Effector CD8-positive, alpha-beta T cell (primary cell): ENCODE data around the gene RBM18.

Experiments
- DNase-seq: peaks from one replicate; lab custom pipeline; 2025; lab: John Stamatoyannopoulos, UW

RBM18 gene

DNA sequence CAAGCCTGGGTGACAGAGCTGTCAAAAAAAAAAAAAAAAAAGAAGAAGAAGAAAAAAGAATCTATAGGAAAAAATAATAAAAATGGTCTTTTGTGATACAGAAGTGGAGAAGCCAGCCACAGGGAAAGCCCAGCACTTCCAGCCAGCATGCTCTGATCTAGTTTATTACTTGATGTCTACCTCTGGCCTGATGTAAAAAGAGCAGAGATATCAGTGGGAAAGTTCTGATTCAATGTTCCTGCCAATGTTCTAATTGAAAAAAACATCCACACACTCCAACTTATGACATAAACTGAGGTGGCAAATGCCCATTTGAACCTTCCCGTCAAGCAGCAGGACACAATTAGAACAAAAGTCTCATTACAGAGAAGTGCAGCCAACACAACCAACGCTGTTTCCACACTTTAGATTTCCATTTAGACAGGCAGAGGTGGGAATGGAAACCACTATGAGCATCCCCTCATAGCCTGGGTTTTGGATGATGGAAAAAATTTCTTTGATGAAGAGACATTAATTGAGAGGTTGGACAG, 5.7 kb downstream of the RBM18 start:
- DNase-seq: no peak

DNA sequence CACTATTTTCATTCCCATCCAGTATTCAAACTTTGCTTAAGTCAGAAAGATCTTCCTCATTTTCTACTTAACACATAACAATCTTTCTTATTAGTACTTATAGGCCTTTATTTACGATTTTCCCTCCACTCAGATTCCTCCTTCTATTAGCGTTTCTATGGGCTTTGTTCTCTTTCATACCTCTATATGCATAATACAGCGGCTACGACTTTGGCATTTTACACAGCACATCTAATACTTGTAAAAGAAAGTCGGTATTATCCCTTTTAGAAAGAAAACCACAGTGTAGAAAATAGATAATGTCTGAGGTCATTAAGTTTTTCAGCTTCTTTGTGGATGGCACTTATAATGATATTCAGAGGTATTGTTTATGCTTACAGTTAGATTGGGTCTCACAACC, 8.4 kb downstream of the RBM18 start:
- DNase-seq: no peak

DNA sequence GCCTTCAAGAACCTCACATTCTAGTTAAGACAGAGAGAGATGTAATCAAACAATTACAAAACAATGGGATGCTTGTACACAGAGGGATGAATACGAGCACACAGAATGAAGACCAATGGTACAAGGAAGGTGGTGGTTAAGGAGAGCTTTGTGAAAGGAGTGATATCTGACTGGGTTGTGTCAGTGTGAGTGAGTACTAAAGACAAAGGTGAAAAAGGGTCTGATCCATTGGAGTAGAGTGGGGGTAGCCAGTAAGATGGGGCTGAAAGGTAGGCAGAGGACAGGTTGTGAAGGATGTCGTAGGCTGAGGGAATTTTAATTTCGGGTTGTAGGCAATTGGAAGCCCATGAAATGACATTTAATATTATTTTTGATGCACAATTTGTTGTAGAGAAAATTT, 9.9 kb downstream of the RBM18 start:
- DNase-seq: no peak

DNA sequence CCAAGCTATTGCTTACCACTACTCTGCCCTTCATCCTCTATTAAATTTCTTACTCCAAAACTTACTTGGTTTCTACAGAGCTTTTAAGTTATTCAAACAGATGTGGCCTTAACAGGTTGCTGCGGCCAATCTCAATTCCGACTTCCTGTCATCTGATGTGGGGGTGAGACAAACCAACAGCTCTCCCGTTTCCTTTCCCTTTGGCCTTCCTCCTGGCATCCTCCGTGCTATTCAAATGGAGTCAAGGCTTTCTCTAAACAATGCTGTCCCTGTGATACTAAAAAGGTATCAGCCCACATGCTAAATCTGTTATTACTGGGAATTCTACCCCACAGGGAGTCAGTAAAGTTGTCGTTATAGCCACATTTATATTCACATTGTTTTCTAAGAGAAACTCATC, 11.8 kb downstream of the RBM18 start:
- no peak for DNase-seq

DNA sequence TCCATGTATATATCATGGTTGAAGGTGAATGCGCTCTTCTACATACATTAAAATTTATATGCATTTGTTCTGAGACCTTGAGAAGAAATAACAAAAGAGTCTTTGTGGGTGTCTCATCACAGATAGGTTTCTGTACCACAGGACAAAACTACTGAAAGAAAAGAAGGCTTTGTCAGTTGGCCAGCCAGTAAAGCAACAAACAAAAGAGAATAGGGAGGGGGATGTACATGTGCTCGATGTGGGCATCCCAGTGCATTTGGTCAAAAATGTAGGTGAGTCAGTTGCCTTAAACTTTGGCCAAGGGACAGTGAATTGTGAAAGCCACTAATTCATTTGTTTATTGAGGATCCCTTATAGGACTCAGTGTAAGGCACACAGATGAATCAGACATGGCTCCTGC, 13.3 kb downstream of the RBM18 start:
- no peak for DNase-seq

DNA sequence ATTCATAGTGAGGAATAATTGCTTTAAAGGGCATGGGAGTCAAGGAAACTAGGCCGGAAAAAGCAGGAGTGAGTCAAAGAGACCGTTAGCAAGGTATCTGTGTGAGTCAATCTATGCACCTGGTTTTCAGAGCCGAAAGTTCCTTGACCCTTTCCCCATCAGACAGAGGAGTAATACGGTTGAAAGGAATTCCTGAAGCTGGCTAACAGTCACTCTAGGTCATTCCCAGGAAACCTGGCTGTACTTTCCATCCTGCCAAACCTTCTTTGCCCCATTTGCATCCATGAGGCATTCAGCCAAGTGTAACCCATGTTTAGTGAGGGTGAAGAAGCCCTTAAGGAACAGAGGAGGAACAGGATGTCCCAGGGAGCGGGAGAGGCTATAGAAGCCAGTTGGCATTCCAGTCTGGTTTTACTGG, 16.2 kb downstream of the RBM18 start:
- no peak for DNase-seq

DNA sequence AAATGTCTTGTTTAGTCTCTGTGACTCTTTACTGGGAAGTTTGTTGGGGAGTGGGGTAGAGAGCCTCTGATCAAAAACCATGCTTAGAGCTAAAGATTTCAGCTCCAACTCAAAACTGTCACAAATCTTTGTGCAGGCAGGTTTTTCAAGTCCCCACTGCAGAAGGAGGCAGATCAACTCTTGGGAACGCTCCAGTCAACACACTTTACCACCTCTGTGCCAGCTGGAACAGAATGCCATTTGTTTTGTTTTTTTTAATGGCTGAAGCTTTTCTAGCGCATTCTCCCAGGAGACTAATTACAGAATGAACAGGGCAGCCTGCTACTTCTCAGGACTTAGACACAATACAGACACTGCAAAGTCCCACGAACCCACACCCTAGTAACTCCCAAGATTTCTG, 18.0 kb downstream of the RBM18 start:
- no peak for DNase-seq

DNA sequence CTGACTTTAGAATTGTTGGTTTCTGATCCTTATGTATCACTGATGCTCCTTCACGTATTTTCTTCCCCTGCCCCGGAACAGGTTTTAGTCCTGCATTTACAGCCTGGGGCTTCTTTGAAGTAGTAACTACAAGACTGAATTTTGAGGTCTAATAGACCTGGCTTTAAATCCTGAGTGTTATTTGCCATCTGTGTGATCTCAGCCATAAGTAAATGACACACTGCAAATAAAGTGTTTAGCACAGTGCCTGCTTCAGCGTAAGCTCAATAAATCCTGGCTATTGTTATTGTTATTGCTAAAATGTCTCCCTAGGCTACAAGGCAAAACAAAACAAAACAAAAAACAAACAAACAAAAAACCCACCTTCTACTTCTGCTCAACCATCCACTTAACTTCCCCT, 20.3 kb downstream of the RBM18 start:
- DNase-seq: no peak

DNA sequence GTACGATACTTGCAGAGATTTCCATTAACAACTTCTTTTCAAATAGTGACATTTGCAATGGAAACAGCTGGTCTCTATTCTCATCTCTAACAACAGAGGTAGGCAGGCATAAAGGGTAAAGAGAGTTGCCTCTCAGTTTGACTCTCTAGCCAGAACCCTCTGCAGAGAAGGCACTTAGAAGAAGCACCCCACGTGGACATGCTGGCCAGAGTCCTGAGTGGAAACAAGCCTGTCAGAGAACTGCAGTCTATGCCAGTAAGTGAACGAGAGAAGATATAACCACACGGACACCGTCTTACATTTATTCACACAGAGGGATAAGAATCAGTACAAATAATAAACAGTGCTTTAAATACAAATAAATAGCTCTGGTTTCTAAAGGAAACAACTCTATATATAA, 24.9 kb downstream of the RBM18 start:
- no peak for DNase-seq

DNA sequence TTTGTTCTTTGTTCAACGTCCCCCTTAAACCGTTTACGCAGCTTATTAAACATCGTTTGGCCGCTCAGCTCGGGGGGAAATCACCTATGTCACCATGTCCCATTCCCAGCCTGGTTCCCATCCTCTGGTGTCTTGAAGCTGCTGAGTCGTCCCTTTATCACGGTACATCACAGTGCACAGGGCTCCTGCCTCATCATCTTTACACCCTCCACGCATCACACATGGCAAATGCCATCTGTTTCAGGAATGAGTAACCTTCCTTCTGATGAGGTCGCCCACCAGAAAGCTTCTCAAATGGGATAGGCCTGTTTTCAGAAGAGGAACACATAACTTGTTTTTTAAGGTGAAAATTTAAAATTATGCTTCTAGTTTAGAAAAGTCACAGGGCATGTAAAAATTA, 28.0 kb downstream of the RBM18 start:
- DNase-seq: no peak

DNA sequence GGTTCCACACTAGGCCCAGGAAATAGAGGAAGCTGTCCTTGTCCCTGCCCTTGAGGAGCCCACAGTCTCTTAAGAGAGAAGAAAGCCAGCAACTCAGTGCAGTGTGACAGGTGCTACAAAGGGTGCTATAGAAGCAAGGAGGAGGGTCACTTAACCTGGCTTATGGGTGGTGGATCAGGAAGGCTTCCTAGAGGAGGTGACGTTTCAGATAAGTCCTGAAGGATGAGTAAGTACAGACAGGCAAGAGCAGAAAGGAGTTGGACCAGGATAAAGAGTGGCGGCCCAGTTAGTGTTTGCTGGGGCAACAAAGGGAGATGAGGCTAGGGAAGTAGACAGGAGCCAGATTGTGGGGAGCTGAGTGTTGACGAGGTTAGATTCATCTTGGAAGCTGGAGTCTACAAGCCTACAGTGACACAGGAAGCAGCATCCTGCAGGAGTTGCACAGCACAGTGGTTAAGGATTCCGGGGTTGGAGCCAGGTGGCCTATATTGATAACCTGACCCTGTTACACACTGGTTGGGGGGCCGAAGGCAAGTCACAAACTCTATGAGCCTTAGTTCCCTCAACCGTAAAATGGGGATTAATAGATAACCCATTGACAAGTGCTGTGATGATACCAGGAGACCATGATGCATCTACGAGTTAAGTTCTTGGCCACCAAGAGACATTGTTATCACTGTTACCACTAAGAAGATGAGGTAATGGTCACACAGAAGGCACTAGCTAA, 30.5 kb downstream of the RBM18 start:
- DNase-seq: no peak

DNA sequence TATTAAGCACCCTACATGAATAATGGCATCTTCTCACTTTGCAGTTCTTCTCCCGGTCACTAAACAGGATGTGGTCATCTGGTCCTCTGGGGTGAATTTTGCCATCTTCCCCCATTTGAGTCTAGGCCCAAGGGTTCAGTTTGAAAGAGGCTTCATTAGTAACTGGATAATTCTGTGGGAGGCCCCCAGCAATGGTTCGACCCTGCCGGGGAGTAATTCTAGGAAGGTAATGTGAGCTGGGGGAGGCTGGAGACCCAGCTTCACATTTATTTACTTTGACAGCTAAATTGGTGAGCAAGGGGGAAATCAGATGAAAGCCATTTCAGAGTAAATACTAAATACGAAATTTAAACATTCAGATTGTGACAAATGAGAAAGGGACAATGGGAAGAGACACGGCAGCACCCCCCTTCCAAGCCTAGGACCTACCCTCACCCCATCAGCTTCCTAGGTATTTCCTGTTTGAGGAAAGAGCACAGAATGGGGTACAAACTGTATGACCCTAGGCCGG, 31.8 kb downstream of the RBM18 start:
- no peak for DNase-seq

DNA sequence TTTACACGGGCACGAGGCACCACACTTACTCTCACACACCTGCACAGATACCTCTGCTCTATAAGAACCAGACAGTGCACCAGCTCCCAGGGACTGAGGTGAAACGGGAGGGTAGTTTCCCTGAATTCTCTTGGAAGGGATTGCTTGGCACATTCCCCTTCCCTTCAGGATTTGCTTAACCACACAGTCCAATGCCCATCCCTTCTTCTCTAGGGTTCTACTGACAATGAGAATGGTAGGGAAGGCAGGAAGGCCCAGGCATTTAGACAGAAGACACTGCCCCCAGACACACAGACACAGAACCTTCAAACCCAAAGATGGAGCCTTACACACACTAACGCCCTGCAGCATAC, 35.2 kb downstream of the RBM18 start:
- DNase-seq: no peak

DNA sequence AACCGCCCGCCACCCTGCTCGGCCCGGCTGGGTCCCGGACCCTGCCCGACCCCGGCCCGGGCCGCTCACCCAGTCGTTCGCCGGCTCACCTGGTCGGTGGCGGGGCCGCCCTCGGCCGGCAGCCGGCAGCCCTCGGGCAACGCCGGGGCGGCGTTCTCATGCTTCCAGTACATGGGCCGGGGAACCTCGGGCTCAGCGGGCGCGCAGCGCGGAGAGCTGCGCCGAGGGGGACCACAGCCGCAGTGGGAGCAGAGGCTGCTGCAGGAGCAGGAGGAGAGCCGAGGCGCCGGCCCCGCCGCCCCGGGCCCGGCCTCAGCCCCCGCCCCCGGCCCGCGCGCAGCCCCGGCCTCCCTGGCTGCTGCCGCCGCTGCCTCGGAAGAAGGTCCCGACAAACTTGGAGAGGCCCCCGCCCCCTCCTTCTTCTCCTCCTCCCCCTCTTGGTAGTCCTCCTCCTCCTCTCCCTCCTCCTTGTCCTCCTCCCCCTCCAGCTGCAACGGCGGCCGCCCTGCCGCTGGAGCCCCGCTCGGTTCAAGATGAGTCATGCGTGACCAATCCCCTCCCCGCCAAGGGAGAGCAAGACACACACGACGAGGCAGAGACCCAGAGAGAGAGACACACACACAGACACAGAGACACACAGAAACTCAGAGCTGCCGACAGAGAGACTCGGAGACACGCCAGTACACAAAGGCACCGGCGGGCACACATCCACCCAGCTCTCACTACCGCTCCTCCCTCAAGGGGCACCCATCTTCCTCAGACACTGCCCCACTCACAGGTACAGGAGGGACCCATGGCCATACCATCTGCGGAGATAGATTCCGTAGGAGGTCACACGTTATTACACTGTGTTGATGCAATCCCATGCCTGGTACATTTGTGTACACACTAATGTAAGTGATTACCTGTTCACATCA, 35.8 kb downstream of the RBM18 start, which contains the start of gene LHX6:
LHX6 (minus strand) TSS at position 390 of the 917 bp plus-strand sequence; CDS start at position 173, 217 bp downstream.
- DNase-seq: no peak

DNA sequence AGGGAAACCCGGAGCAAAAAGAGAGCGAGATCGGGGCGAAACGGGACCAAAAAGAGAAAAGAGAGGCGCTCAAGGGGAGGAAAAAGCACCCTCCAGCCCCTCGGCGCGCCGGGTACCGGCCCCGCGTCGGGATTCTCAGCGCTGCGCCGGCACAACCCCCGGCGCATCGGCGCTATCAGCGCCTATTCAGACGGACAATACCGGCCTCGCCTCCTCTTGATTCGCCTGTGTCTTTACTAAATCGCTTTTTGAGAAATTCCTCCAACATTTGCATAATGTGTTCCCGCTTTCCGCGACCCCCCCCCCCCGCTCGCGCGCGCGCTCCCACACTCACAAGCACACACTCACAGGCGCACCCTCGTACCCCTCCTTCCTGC, 36.5 kb downstream of the RBM18 start:
- DNase-seq: no peak

DNA sequence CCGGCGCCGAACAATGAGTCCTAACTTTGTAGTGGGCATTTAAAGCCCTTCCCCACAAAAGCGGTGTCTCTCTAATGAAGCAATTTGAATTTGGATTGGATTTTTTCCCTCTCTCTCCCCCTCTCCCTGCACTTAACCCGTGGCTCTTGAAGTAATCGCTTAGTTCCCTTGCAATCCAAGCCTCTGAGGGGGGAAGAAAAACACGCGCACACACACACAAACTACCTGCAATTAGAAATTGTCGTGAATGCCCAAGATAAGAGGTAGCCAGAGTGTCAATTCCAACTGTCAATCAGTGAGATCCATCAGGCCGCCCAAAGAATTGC, 37.1 kb downstream of the RBM18 start:
- no peak for DNase-seq

DNA sequence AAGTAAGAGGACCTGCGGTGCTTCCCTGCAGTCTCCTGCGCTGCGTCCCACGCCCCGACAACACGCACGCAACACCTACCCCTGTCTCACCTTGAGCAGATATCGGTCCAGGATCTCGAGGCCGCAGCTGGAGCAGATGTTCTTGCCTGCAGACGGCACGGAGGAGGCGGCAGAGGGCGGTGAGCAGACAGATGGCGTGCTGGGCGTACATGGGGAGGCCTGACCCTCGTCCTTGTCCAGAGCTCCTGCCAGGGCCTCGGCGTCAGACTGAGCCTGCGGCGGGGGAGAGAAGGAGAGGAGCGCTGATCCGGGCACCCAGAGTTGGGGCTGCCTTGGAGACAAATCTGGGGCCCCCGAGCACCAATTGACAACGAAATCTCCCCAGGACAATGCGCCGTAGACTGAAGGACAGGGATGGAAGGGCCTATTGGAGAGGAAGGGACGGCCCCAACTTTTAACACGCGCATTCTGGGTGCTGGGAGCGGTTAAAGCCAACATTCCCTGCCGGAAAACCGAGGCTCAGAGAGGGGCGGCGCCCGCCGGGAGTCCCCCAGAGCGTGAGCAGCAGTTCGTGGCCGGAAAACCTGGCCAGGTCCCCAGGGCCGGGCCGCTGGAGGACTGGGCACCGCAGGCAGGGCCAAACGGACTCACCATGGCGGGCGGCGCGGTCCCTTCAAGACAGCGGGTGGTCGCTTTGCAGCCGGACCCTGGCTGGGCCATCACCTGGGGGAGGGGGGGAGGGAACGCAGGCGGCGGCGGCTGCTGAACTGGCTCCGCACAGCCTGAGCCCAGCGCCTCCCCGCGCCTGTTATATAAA, 37.7 kb downstream of the RBM18 start:
- no peak for DNase-seq

DNA sequence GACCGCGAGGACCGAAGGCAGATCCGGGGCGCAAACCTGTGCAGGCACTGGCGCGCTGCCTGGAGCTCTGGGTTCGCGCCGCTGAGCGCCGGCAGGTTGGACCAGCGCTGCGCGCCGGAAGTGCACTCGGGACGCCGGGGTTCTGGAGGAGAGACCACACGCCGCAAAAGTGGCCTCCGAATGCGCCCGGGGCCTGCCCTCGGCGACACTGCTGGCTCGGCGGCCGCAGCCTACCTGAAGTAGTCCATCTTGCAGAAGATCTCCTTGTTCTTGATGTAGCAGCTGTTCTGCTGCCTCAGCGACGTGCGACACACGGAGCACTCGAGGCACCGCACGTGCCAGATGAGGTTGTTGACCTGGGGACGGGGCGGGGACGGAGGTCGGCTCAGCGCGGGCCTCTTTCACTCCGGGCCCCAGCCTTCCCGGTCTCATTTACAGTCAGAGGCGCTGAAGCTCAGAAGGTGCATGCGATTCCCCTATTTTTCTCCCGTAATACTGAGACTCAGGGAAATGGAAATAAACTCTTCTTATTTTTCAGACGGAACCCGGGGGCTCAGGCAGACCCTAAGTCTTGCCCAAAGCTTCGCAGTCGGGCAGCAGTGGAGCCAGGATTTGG, 38.4 kb downstream of the RBM18 start:
- DNase-seq: no peak

DNA sequence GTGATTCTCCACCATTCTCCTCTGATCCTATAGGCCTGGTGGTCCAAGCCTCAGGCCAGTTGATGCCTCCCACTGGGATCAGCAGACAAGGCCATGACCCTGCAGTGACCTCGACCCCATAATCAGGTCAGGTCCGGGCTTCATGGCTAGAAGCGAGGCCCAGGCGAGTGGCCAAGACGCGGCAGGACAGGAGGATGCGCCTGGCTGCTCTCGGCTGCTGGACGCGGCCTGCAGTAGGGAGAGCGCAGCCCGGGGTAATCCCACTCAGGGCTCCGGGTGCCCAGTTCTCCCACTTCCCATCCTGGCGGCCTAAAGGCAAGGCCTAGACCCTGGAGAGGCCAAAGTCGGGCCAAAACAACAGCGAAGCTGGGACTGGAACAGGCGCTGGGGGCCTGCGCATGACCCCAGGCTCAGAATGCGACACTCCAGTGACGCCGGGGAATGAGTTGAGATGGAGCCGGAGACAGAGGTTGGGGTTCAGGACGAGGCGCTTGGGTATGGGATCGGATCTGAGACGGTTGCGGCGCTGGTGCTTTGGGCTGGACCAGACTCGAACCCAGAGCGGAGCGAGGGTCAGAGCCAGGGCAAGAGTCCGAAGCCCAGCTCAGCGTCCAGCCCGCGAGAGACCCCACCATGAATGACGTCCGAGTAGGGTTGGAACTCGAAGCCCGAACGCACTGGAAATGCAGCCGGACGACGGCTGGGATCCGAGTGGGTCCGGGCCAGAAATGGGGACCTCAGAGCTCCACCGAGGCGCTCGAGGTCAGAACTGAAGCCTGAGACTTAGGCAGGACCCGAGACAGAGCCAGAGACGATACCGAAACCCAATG, 39.1 kb downstream of the RBM18 start:
- DNase-seq: no peak

DNA sequence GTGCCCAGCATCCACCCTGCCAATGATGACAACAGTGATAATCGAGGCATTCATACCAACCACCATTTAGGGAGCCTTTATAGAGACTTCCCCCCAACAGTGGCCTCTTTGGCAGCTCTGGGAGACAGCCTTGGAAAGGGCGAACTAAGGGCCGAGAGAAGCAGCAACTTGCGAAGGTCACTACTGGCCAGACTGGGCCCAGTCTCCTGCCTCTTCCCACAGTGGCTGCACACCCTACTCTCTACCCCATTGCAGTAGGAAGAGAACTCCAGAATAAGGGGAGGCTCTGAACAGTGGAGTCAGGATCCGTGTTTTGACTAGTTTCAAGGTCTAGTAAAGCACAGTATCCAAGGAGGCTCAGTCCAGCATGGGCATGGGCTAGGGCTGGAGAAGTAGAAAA, 41.2 kb downstream of the RBM18 start:
- DNase-seq: no peak

DNA sequence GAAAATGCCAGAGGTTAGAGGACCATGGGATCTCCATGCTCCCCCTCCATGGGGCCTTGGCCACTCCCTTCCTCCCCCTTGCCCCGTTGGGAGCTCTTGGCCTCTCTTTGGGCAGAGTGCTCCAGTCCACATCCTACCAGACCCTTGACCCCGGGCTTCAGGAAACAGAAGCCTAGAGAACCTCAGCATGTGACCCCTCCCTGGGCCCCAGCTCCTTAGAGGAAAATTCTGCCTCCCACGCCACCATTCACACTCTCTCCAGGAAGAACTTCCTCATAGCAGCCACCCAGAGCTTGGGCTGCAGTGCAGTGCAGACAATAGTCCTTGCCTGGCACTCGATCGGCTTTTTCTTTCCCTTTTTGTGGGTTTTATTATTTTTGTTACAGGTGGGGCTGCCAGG, 41.8 kb downstream of the RBM18 start:
- DNase-seq: no peak
